Lung (tissue), 12 donors: Measurements from ENCODE around the gene BMPER. TPM values are rescaled to one million over a fixed set of nuclear protein-coding genes. Genes with fewer than 3 reads are reported as not detected.

ENCODE experiments used
- ATAC-seq: fragments of 200-7000 bp; cut with Tn5 transposase; one replicate; pipeline ENCODE4 v1.9.1; 2020; ENCODE audit warnings: moderate number of reproducible peaks; ENCODE audit not compliant: insufficient read depth, low FRiP score
- DNase-seq, 3 donors: peaks; one replicate each; pipeline ENCODE4 v3.0.0-alpha.2; 2013 to 2017
- H3K27ac ChIP-seq, 2 donors: one replicate each; pipeline ENCODE4 v1.5.1; 2013; ENCODE audit warnings: mild to moderate bottlenecking in 2 of 2, moderate library complexity in 2 of 2, control low read depth in 1 of 2, inconsistent platforms in 1 of 2, low read depth in 1 of 2, low read length in 1 of 2
- H3K27me3 ChIP-seq, 3 donors: one replicate each; pipeline ENCODE4 v1.5.1; 2013; ENCODE audit warnings: low read length in 2 of 3; ENCODE audit not compliant: control insufficient read depth in 3 of 3, insufficient read depth in 3 of 3
- H3K36me3 ChIP-seq, 4 donors: one replicate each; pipeline ENCODE4 v1.5.1; 2013; ENCODE audit warnings: low read length in 4 of 4, mild to moderate bottlenecking in 1 of 4, moderate library complexity in 1 of 4; ENCODE audit not compliant: control insufficient read depth in 4 of 4, insufficient read depth in 4 of 4
- H3K4me1 ChIP-seq, 5 donors: one replicate each; pipeline ENCODE4 v1.5.1; 2013; ENCODE audit warnings: low read length in 5 of 5, mild to moderate bottlenecking in 2 of 5, moderate library complexity in 1 of 5; ENCODE audit not compliant: control insufficient read depth in 5 of 5, insufficient read depth in 5 of 5
- H3K4me3 ChIP-seq: one replicate; pipeline ENCODE4 v1.5.1; 2013; ENCODE audit warnings: mild to moderate bottlenecking, control low read depth, moderate library complexity
- H3K9ac ChIP-seq, 2 donors: one replicate each; pipeline ENCODE4 v1.5.1; 2013; ENCODE audit warnings: low read length in 2 of 2, control low read depth in 1 of 2; ENCODE audit not compliant: insufficient read depth in 1 of 2
- H3K9me3 ChIP-seq, 4 donors: one replicate each; pipeline ENCODE4 v1.5.1; 2013; ENCODE audit warnings: low read length in 3 of 4, mild to moderate bottlenecking in 1 of 4, moderate library complexity in 1 of 4; ENCODE audit not compliant: control insufficient read depth in 4 of 4, insufficient read depth in 3 of 4
- CTCF ChIP-seq: IDR thresholded peaks from 2 replicates; pipeline ENCODE4 v1.5.1; 2012; ENCODE audit warnings: mild to moderate bottlenecking; ENCODE audit errors: control extremely low read depth, extremely low read depth
- WGBS, 2 donors: extraction: QIAGEN DNeasy Blood & Tissue Kit; methylation state at CpG; one replicate each; pipeline ENCODE4 v1.1.7; 2013; 5-methylcytosine and 5-hydroxymethylcytosine counted together
- polyA plus RNA-seq, 2 donors: library from polyadenylated mRNA; stranded (reverse); fragments of 200-250 nt; gene quantifications; one replicate each; pipeline ENCODE4 v1.2.1, GENCODE V29; 2013
- total RNA-seq, 2 donors: library from RNA; depleted of rRNA in 1 of 2; stranded (reverse); fragments of >200 nt in 1 of 2; gene quantifications; one replicate each; pipeline ENCODE4 v1.2.1, GENCODE V29; 2014 to 2021
- donor health status: control.
- donor health status: control.
- donor health status: Bipolar disorder and iron deficiency.
- donor health status: healthy.
- donor health status: DM: yes; HTN: yes; CAD: no.

Gene BMPER
- total and polyA plus RNA-seq, 4 donors, result 3.7 to 51.0 (median 9.0) TPM

- H3K4me3 ChIP-seq, result no peak overlapping the region
- peaks cover 0 to 4% (median 0%) of the 10 kb centered on the region in 4 donors for H3K9me3 ChIP-seq
- DNase-seq (no peak), ATAC-seq (no peak)
- 70 to 84% methylated on average over 3 of the region's 3 CpGs for WGBS, 2 donors
- no peak for TF ChIP-seq CTCF
- peaks cover 0 to 17% (median 6%) of the 10 kb centered on the region in 5 donors for H3K4me1 ChIP-seq
- no peak overlapping the region for H3K27ac ChIP-seq
- H3K36me3 ChIP-seq, result no peaks in the 10 kb centered on the region
- no peaks in the 10 kb centered on the region for H3K27me3 ChIP-seq
- H3K9ac ChIP-seq, result no peak overlapping the region
These were observed 257.3 kb downstream of the BMPER start for GRCh38 chr7:34162677-34163076.

- no peaks in the 10 kb centered on the region for H3K27me3 ChIP-seq
- 82 to 83% methylated on average over 1 of the region's 1 CpG for WGBS, 2 donors
- H3K9me3 ChIP-seq, result peaks cover 0 to 3% (median 0%) of the 10 kb centered on the region in 4 donors
- no peak overlapping the region for H3K9ac ChIP-seq
- ATAC-seq (peak; percentile 29), DNase-seq (no peak)
- TF ChIP-seq CTCF, result no peak
- H3K36me3 ChIP-seq, result no peaks in the 10 kb centered on the region
- no peak overlapping the region for H3K27ac ChIP-seq
- H3K4me3 ChIP-seq, result no peak overlapping the region
- peaks cover 0 to 5% (median 0%) of the 10 kb centered on the region in 5 donors for H3K4me1 ChIP-seq
These were observed 258.6 kb downstream of the BMPER start for GRCh38 chr7:34163956-34164355.

GRCh38 chr7:34165466-34165865 lies 260.1 kb downstream of the BMPER start:
- H3K27ac ChIP-seq, result no peak overlapping the region
- no peaks in the 10 kb centered on the region for H3K27me3 ChIP-seq
- no peak for ATAC-seq
- H3K9ac ChIP-seq, result no peak overlapping the region
- H3K9me3 ChIP-seq, result peaks cover 0 to 3% (median 0%) of the 10 kb centered on the region in 4 donors
- 94 to 97% methylated on average over 1 of the region's 1 CpG for WGBS, 2 donors
- no peak for DNase-seq
- H3K4me1 ChIP-seq, result no peaks in the 10 kb centered on the region
- no peak for TF ChIP-seq CTCF
- no peak overlapping the region for H3K4me3 ChIP-seq
- no peaks in the 10 kb centered on the region for H3K36me3 ChIP-seq

- Histone ChIP-seq H3K9me3 (peaks cover 0 to 3% (median 0%) of the 10 kb centered on the region in 4 donors), H3K9ac (no peak overlapping the region), H3K4me1 (no peaks in the 10 kb centered on the region), H3K36me3 (no peaks in the 10 kb centered on the region), H3K27me3 (no peaks in the 10 kb centered on the region), H3K27ac (no peak overlapping the region), H3K4me3 (no peak overlapping the region)
- TF ChIP-seq CTCF, result no peak
- 94 to 96% methylated on average over 3 of the region's 3 CpGs for WGBS, 2 donors
- peak in 2 of 3 donors; percentile 43 to 52 for DNase-seq
- ATAC-seq, result no peak
These were observed 260.7 kb downstream of the BMPER start for GRCh38 chr7:34165927-34166550.
